Caco-2 (cell line): ENCODE results near the gene METTL13. TPM values are rescaled to one million over a fixed set of nuclear protein-coding genes. Genes with fewer than 3 reads are reported as not detected.

Experiments used
- BruUV-seq: library from RNA; stranded (reverse); fragments of 400-500 nt; replicated peaks from 2 replicates; lab custom pipeline; 2021; lab: Mats Ljungman, UMichigan
- CTCF ChIA-PET: fragments of 300-600 bp; sonication (Branson Sonifier 250); formaldehyde crosslinking; loops from one replicate; lab custom pipeline; 2022; ENCODE audit warnings: antibody characterized with exemption; lab: Charles Lee
- POLR2A ChIA-PET: fragments of 300-600 bp; sonication (Branson Sonifier 250); formaldehyde crosslinking; loops from one replicate; lab custom pipeline; 2022; ENCODE audit warnings: antibody characterized with exemption; lab: Charles Lee
- DNase-seq, 2 experiments: peaks; one replicate each; pipeline versions ENCODE4 v3.0.0 to v3.0.0-alpha.2; 2020 to 2022
- H3K27me3 ChIP-seq: replicated peaks from 2 replicates; pipeline ENCODE4 v1.6.0; 2011; ENCODE audit warnings: low read length; ENCODE audit not compliant: control insufficient read depth, insufficient read depth
- H3K36me3 ChIP-seq: 2 replicates; pipeline ENCODE4 v1.5.1; 2011; ENCODE audit warnings: low read length; ENCODE audit not compliant: control insufficient read depth, insufficient read depth
- H3K4me1 ChIP-seq: fragments of 250-450 bp; sonication (Bioruptor Pico); 2 replicates; pipeline ENCODE4 v1.5.1; 2020; ENCODE audit warnings: mild to moderate bottlenecking
- H3K4me3 ChIP-seq: 2 replicates; pipeline ENCODE4 v1.5.1; 2011; ENCODE audit warnings: low read depth, mild to moderate bottlenecking, control low read depth, low read length
- H3K9me3 ChIP-seq: fragments of 250-450 bp; sonication (Bioruptor Pico); 2 replicates; pipeline ENCODE4 v1.5.1; 2020; ENCODE audit warnings: mild to moderate bottlenecking, moderate library complexity
- H3K27ac Mint-ChIP-seq: one replicate; pipeline ENCODE4 v1.8.0; 2022; ENCODE audit warnings: mixed read lengths; ENCODE audit not compliant: unreplicated experiment
- H3K27me3 Mint-ChIP-seq: one replicate; pipeline ENCODE4 v1.8.0; 2022; ENCODE audit warnings: mixed read lengths; ENCODE audit not compliant: insufficient read depth, unreplicated experiment
- H3K36me3 Mint-ChIP-seq: one replicate; pipeline ENCODE4 v1.8.0; 2022; ENCODE audit warnings: mild to moderate bottlenecking, mixed read lengths; ENCODE audit not compliant: insufficient read depth, unreplicated experiment
- H3K4me1 Mint-ChIP-seq: one replicate; pipeline ENCODE4 v1.8.0; 2022; ENCODE audit warnings: low read depth, mixed read lengths; ENCODE audit not compliant: unreplicated experiment
- H3K4me3 Mint-ChIP-seq: one replicate; pipeline ENCODE4 v1.8.0; 2022; ENCODE audit warnings: mild to moderate bottlenecking, moderate library complexity, mixed read lengths; ENCODE audit not compliant: unreplicated experiment
- H3K9me3 Mint-ChIP-seq: one replicate; pipeline ENCODE4 v1.8.0; 2022; ENCODE audit warnings: mixed read lengths; ENCODE audit not compliant: unreplicated experiment
- CTCF ChIP-seq, 2 experiments: fragments of 200-600 bp in 1 of 2; IDR thresholded peaks; 1 replicate in 1 of 2; 2 replicates in 1 of 2; pipeline versions ENCODE4 v1.5.1 to v1.8.0; 2011 to 2022; ENCODE audit warnings: antibody characterized with exemption in 1 of 2, control low read depth in 1 of 2, inconsistent platforms in 1 of 2, low read depth in 1 of 2, low read length in 1 of 2, mild to moderate bottlenecking in 1 of 2, moderate library complexity in 1 of 2; ENCODE audit not compliant: insufficient read depth in 1 of 2, severe bottlenecking in 1 of 2, unreplicated experiment in 1 of 2
- intact Hi-C: fragments of 100-400 bp; cut with micrococcal nuclease; formaldehyde crosslinking; loops from one replicate; pipeline ENCODE4 v1.10.0; 2022; ENCODE audit not compliant: unreplicated experiment
- total RNA-seq: library from RNA; stranded (reverse); gene quantifications from 2 replicates; pipeline ENCODE4 v1.2.3, GENCODE V29; 2022

METTL13 gene
- total RNA-seq, 1 experiment from 2014 or later: 36.9 TPM

DNA sequence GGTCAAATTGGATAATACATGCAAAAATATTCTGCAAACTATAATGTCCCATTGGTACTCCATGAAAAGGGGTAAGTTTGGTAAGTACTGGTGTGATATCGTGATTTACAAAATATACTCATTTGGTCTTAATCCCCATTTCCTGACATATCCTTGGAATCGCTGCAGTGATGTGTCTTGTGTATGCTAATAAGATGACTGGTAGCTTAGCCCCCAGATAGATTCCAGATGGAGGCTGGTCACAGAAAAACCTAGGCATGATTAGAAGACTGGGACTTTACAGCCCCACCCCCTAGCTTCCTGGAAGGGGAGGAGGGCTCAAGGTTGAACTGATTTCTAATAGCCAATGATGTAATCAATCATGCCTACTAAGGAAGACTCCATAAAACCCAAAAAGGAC, 42.5 kb upstream of the METTL13 start:
- peaks cover 7% of the 10 kb centered on the region for H3K4me1 Mint-ChIP-seq
- ChIA-PET CTCF (no interaction called here), POLR2A (no interaction called here)
- Histone ChIP-seq H3K27me3 (no peaks in the 10 kb centered on the region), H3K4me3 (no peak overlapping the region), H3K36me3 (no peaks in the 10 kb centered on the region), H3K9me3 (no peaks in the 10 kb centered on the region), H3K4me1 (0 out of 2 replicates have a peak, but pooled peaks cover 7% of the 10 kb centered on the region)
- no peak for TF ChIP-seq CTCF (IDR thresholded peaks at IDR 0.05; ENCODE audit: insufficient read depth in 1 of 2, low read depth in 1 of 2, low read length in 1 of 2, severe bottlenecking in 1 of 2, unreplicated experiment in 1 of 2)
- peaks cover 6% of the 10 kb centered on the region for H3K36me3 Mint-ChIP-seq
- H3K4me3 Mint-ChIP-seq: no peak overlapping the region
- no peak overlapping the region for H3K27ac Mint-ChIP-seq
- intact Hi-C loops: no loop called here
- no peaks in the 10 kb centered on the region for H3K27me3 Mint-ChIP-seq
- BruUV-seq: no TSS peak
- no peak for DNase-seq
- no peaks in the 10 kb centered on the region for H3K9me3 Mint-ChIP-seq

- no peaks in the 10 kb centered on the region for H3K27me3 ChIP-seq
- H3K27ac Mint-ChIP-seq: no peak overlapping the region
- H3K9me3 ChIP-seq: no peaks in the 10 kb centered on the region
- H3K36me3 ChIP-seq: no peaks in the 10 kb centered on the region
- peaks cover 6% of the 10 kb centered on the region for H3K36me3 Mint-ChIP-seq
- TF ChIP-seq CTCF (IDR thresholded peaks at IDR 0.05; ENCODE audit: insufficient read depth in 1 of 2, low read depth in 1 of 2, low read length in 1 of 2, severe bottlenecking in 1 of 2, unreplicated experiment in 1 of 2): no peak
- no peak overlapping the region for H3K4me3 ChIP-seq
- H3K27me3 Mint-ChIP-seq: no peaks in the 10 kb centered on the region
- no peak overlapping the region for H3K4me3 Mint-ChIP-seq
- peaks cover 7% of the 10 kb centered on the region for H3K4me1 Mint-ChIP-seq
- ChIA-PET CTCF (no interaction called here), POLR2A (no interaction called here)
- intact Hi-C loops: no loop called here
- BruUV-seq: no TSS peak
- H3K4me1 ChIP-seq: 0 out of 2 replicates have a peak, but pooled peaks cover 7% of the 10 kb centered on the region
- no peak for DNase-seq
- H3K9me3 Mint-ChIP-seq: no peaks in the 10 kb centered on the region
These were observed 41.8 kb upstream of the METTL13 start for GRCh38 chr1:171739656-171740055.

DNA sequence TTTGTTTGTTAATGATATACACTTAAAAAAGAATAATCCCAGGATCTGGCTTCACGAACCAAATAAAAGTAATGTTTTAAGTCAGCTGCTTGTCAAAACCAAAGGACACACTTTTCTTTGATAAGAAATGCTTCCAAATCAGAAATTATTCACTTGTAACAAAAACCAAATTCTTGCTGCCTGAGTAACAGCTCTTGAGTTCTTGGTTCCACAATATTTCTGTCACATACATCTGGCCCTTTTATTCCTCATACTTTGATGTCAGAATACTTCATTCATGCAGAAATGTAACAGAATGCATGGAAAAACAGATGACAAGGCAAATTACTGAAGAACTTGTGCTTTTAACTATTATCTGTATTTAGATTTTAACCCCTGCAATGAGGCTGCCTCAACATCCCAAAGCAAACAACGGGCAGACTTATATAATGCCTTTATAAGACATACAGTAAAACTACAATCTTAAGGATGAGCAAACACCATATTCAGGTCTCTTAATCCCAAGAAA, 41.0 kb upstream of the METTL13 start:
- Mint-ChIP-seq H3K27ac (no peak overlapping the region), H3K27me3 (no peaks in the 10 kb centered on the region), H3K36me3 (peaks cover 6% of the 10 kb centered on the region), H3K4me1 (peaks cover 7% of the 10 kb centered on the region), H3K4me3 (peak overlapping the region; percentile 93), H3K9me3 (no peaks in the 10 kb centered on the region)
- TF ChIP-seq CTCF (IDR thresholded peaks at IDR 0.05; ENCODE audit: insufficient read depth in 1 of 2, low read depth in 1 of 2, low read length in 1 of 2, severe bottlenecking in 1 of 2, unreplicated experiment in 1 of 2): no peak
- H3K4me3 ChIP-seq: no peak overlapping the region; the same call in 1 of the 2 replicates
- POLR2A ChIA-PET: interaction anchor here (0.9 kb wide), 1 partner anchor 11 kb away, joined by 3 read pairs; no protein-coding TSS in a partner anchor
- no peaks in the 10 kb centered on the region for H3K9me3 ChIP-seq
- no peaks in the 10 kb centered on the region for H3K27me3 ChIP-seq
- intact Hi-C loops: no loop called here
- no TSS peak for BruUV-seq
- CTCF ChIA-PET: interaction anchor here (2.1 kb wide), 1 partner anchor 95 kb away, joined by 18 read pairs; no protein-coding TSS in a partner anchor
- no peak for DNase-seq
- 0 out of 2 replicates have a peak, but pooled peaks cover 7% of the 10 kb centered on the region for H3K4me1 ChIP-seq
- H3K36me3 ChIP-seq: no peaks in the 10 kb centered on the region
